Erythroblast (primary cell): Measurements from ENCODE around the gene UBE2U.

Experiments
- DNase-seq, 2 experiments: peaks; one replicate each; lab custom pipeline; 2025; lab: John Stamatoyannopoulos, UW
- GATA1 ChIP-seq: IDR thresholded peaks from 2 replicates; pipeline ENCODE4 v1.6.1; 2011; ENCODE audit warnings: low read depth, mild to moderate bottlenecking, control low read depth, low read length, moderate library complexity
- POLR2A ChIP-seq: IDR thresholded peaks from 2 replicates; pipeline ENCODE4 v1.6.1; 2011; ENCODE audit warnings: mild to moderate bottlenecking, low read length

The UBE2U gene

DNA sequence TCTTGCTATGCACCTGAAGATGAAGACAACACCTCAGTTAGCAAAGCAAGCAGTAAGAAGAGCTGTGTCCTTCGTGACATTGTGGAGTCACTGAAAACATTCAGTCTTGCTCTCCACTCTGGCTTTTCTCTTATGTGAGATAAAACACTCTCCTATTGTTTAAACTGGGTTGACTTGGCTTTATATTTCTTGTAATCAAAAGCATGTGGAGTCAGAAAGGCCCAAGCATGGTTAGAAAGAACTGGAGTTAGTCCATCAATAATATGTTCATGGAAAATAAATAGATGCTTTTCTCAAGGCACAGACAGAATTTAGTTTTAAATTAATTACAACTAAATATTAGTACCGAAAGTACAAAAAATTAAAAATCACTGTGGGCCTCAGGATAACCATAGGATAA lies 61.7 kb downstream of the UBE2U start:
- TF ChIP-seq GATA1 (no peak), POLR2A (no peak)
- no peak for DNase-seq

- TF ChIP-seq GATA1, result no peak
- no peak for TF ChIP-seq POLR2A
- DNase-seq, result no peak
Observed at GRCh38 chr1:64266991-64267390, 63.6 kb downstream of the UBE2U start.

DNA sequence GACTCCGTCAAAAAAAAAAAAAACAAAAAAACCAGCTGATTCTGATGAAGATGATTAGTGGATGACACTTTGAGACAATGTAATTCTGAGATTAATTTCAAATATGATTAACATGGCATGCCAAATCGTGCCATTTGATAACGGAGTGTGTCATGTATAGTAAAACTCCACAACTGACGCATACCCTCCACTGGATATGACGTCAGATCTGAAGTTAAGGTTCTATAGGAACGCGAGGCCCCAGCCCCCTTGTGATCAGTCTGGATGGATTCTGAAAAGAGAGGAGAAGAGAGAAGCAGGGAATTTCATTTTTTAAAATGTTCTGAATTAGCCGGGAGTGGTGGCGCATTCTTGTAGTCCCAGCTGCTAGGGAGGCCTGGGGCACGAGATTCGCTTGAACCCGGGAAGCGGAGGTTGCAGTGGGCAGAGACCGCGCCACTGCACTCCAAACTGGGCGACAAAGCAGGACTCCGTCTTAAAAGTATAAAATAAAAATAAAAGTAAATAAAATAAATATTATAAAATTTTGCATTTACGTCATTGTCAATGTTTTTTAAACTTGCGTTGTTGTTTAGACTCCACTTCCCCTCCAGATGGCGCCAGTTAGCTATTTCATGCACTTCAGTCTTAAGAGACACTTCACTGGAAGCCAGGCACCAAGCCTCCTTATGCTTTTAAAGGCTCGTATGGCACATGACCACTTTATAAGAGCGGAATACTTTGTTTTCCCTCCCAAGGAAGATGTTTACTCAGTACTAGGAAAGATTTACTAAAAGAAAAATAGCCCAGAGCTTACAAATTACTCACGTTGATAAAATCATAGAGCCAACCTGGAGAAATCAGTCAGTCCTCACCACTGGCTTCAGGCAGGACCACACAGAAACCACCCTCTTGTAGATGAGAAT lies 65.5 kb downstream of the UBE2U start:
- no peak for TF ChIP-seq POLR2A
- TF ChIP-seq GATA1, result no peak
- DNase-seq, result peak; percentile 86 to 92

GRCh38 chr1:64269558-64269884 lies 66.1 kb downstream of the UBE2U start:
- TF ChIP-seq POLR2A (no peak), GATA1 (no peak)
- DNase-seq, result no peak

DNA sequence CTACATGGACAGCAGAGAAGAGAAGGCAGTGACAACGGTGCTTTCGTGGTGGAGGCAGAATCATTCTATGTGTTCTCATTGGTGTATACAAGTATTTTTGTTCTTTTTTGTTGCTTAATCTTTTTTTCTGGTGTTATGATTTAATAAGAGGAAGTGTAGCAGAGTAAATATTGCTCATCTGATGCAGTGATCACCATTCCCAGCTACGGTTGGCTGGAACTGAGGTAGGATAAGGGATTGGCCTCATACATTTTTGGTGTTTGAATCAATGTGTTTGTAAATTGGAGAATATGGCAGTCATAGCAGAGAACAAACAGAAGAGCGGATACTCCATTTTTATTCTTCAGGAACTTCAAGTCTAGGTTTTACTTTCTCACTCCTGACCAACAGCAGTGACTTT lies 76.6 kb downstream of the UBE2U start:
- DNase-seq, result no peak
- TF ChIP-seq POLR2A, result no peak
- no peak for TF ChIP-seq GATA1

- no peak for TF ChIP-seq GATA1
- TF ChIP-seq POLR2A, result no peak
Observed at GRCh38 chr1:64282351-64282750, 78.9 kb downstream of the UBE2U start.

GRCh38 chr1:64287071-64287470 lies 83.6 kb downstream of the UBE2U start:
- TF ChIP-seq POLR2A (no peak), GATA1 (no peak)
- no peak for DNase-seq

More at GRCh38 chr1:64282351-64282750, 78.9 kb downstream of the UBE2U start:
- DNase-seq, result peak; percentile 37 to 43

DNA sequence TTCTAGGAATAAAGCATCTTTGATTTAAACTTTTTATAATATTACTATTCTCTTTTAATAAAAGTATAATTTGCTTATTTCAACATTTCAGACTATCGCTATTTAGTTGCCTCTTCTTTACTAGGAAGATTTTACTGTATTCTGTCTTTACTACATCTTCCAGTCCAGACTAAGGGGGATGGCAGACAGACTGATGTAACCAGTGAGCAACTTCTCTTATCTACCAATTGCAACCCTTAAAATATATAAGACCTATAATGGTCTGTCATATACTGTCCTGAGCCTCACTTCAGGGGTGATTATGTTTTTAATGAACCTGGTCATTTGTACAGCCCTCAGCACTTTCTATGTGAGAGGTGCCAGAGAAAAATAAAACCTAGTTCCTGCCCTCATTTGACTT lies 87.0 kb downstream of the UBE2U start:
- DNase-seq, result peak; percentile 57 to 75
- no peak for TF ChIP-seq GATA1
- no peak for TF ChIP-seq POLR2A

DNA sequence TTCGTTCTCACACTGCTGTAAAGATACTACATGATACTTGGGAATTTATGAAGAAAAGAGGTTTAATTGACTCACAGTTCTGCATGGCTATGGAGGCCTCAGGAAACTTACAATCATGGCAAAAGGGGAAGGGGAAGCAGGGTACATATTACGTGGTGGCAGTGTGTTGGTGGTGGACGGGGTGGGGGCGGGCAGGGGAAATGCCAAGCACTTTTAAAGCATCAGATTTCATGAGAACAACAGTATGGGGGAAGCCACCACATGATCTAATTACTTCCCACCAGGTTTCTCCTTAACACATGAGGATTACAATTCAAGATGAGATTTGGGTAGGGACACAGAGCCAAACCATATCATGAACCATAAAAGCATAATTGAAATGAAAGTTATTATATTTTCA lies 88.5 kb downstream of the UBE2U start:
- no peak for DNase-seq
- TF ChIP-seq GATA1, result no peak
- no peak for TF ChIP-seq POLR2A

- TF ChIP-seq GATA1, result no peak
- no peak for TF ChIP-seq POLR2A
- DNase-seq, result no peak
Observed at GRCh38 chr1:64292399-64292798, 89.0 kb downstream of the UBE2U start.

DNA sequence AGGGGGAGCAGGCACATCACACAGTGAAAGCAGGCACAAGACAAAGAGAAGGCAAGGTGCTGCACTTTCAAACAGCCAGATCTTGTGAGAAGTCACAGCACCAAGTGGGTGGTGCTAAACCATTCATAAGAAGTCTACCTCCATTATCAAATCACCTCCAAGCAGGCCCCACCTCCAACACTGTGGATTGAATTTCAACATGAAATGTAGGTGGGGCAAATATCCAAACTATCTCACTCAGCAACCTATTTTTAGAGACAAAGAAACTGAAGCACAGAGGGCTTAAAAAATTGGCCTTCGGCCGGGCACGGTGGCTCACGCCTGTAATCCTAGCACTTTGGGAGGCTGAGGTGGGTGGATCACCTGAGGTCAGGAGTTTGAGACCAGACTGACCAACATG lies 90.4 kb downstream of the UBE2U start:
- TF ChIP-seq GATA1 (no peak), POLR2A (no peak)
- DNase-seq, result no peak

DNA sequence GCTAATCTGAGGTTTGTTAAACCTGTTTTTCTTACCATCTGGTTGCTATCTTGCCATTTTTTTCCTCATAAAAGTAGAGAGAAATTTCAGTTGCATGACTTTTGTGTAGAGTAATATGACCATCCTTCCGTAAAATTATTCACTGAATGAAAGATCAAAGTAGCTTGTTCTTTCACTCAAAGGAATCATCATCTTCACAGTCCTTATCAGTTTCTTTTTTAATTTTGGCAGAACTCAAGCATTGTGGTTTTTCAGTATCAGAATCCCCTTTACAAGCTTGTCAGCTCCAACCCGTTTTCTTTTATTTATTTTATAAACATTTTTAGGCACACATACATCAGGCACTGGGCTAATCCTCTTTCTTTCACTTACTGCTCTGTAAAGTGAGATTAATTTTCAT lies 91.7 kb downstream of the UBE2U start:
- TF ChIP-seq POLR2A (no peak), GATA1 (no peak)
- DNase-seq, result no peak

GRCh38 chr1:64295561-64295960 lies 92.1 kb downstream of the UBE2U start:
- DNase-seq, result no peak
- TF ChIP-seq GATA1, result no peak
- no peak for TF ChIP-seq POLR2A

GRCh38 chr1:64296459-64296858 lies 93.0 kb downstream of the UBE2U start:
- no peak for DNase-seq
- TF ChIP-seq POLR2A (no peak), GATA1 (no peak)

DNA sequence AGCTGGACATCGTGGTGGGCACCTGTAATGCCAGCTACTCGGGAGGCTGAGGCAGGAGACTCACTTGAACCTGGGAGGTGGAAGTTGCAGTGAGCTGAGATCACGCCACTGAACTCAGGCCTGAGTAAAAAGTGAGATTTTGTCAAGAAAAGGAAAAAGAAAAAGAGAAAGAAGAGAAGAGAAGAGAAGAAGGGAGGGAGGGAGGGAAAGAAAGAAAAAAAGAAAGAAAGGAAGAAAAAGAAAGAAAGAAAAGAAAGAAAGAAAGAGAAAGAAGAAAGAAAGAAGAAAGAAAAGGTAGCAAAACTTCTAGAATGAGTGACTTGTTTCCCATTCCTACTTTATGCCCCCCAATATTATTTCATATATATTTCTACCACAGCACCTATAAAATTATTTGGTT lies 98.8 kb downstream of the UBE2U start:
- no peak for DNase-seq
- TF ChIP-seq POLR2A (no peak), GATA1 (no peak)
